Neutrophil (primary cell): ENCODE data around the gene SYNPR.

Source experiments
- H3K27ac ChIP-seq: fragments of 200-600 bp; sonication (generic); 2 replicates; pipeline ENCODE4 v1.5.1; 2016; ENCODE audit warnings: mild to moderate bottlenecking, moderate library complexity
- H3K27me3 ChIP-seq: fragments of 200-600 bp; sonication (generic); 2 replicates; pipeline ENCODE4 v1.6.0; 2016; ENCODE audit warnings: mild to moderate bottlenecking
- H3K36me3 ChIP-seq: fragments of 200-600 bp; sonication (generic); 2 replicates; pipeline ENCODE4 v1.5.1; 2017
- H3K4me1 ChIP-seq, 2 experiments: fragments of 200-600 bp in 1 of 2; sonication (generic) in 1 of 2; 1 replicate in 1 of 2; 2 replicates in 1 of 2; pipeline versions ENCODE4 v1.5.1 to v1.6.1; 2013 to 2016; ENCODE audit warnings: low read depth in 1 of 2, low read length in 1 of 2, mild to moderate bottlenecking in 1 of 2, moderate library complexity in 1 of 2; ENCODE audit not compliant: control insufficient read depth in 1 of 2, insufficient read depth in 1 of 2
- H3K4me3 ChIP-seq, 2 experiments: fragments of 200-600 bp in 1 of 2; sonication (generic) in 1 of 2; 1 replicate in 1 of 2; 2 replicates in 1 of 2; pipeline ENCODE4 v1.5.1; 2013 to 2016; ENCODE audit warnings: low read depth in 1 of 2, low read length in 1 of 2, mild to moderate bottlenecking in 1 of 2, moderate library complexity in 1 of 2
- H3K9me3 ChIP-seq: fragments of 200-600 bp; sonication (generic); 2 replicates; pipeline ENCODE4 v1.5.1; 2016
- CTCF ChIP-seq: fragments of 200-600 bp; sonication (generic); IDR thresholded peaks from 2 replicates; pipeline ENCODE4 v1.5.1; 2016; ENCODE audit warnings: antibody characterized with exemption

SYNPR gene

GRCh38 chr3:63349583-63350573 is 71.8 kb downstream of the SYNPR start:
- H3K9me3 ChIP-seq = no peaks in the 10 kb centered on the region
- H3K27ac ChIP-seq = no peak overlapping the region
- no peak overlapping the region for H3K4me3 ChIP-seq
- no peaks in the 10 kb centered on the region for H3K36me3 ChIP-seq
- peaks cover 10% of the 10 kb centered on the region for H3K27me3 ChIP-seq
- no peaks in the 10 kb centered on the region for H3K4me1 ChIP-seq
- TF ChIP-seq CTCF = no peak

GRCh38 chr3:63351159-63352007 is 73.3 kb downstream of the SYNPR start:
- Histone ChIP-seq H3K36me3 (no peaks in the 10 kb centered on the region), H3K27ac (no peak overlapping the region), H3K27me3 (peaks cover 13% of the 10 kb centered on the region), H3K4me1 (no peaks in the 10 kb centered on the region), H3K9me3 (no peaks in the 10 kb centered on the region), H3K4me3 (no peak overlapping the region)
- peak; percentile 50 for TF ChIP-seq CTCF

GRCh38 chr3:63352008-63352279 is 73.8 kb downstream of the SYNPR start:
- no peak for TF ChIP-seq CTCF
- H3K4me3 ChIP-seq = no peak overlapping the region
- no peak overlapping the region for H3K27ac ChIP-seq
- no peaks in the 10 kb centered on the region for H3K36me3 ChIP-seq
- peaks cover 13% of the 10 kb centered on the region for H3K27me3 ChIP-seq
- H3K4me1 ChIP-seq = no peaks in the 10 kb centered on the region
- no peaks in the 10 kb centered on the region for H3K9me3 ChIP-seq

GRCh38 chr3:63353383-63353782 is 75.3 kb downstream of the SYNPR start:
- TF ChIP-seq CTCF = no peak
- H3K27ac ChIP-seq = no peak overlapping the region
- H3K4me3 ChIP-seq = no peak overlapping the region
- no peaks in the 10 kb centered on the region for H3K4me1 ChIP-seq
- peaks cover 13% of the 10 kb centered on the region for H3K27me3 ChIP-seq
- no peaks in the 10 kb centered on the region for H3K36me3 ChIP-seq
- H3K9me3 ChIP-seq = no peaks in the 10 kb centered on the region

- H3K4me1 ChIP-seq = no peaks in the 10 kb centered on the region
- no peak for TF ChIP-seq CTCF
- no peak overlapping the region for H3K4me3 ChIP-seq
- no peaks in the 10 kb centered on the region for H3K36me3 ChIP-seq
- no peaks in the 10 kb centered on the region for H3K9me3 ChIP-seq
- no peak overlapping the region for H3K27ac ChIP-seq
- H3K27me3 ChIP-seq = peaks cover 13% of the 10 kb centered on the region
Observed at GRCh38 chr3:63354160-63354559, 76.1 kb downstream of the SYNPR start.
